ENCODE measurements around the gene WNT2B.

Gene WNT2B

DNA sequence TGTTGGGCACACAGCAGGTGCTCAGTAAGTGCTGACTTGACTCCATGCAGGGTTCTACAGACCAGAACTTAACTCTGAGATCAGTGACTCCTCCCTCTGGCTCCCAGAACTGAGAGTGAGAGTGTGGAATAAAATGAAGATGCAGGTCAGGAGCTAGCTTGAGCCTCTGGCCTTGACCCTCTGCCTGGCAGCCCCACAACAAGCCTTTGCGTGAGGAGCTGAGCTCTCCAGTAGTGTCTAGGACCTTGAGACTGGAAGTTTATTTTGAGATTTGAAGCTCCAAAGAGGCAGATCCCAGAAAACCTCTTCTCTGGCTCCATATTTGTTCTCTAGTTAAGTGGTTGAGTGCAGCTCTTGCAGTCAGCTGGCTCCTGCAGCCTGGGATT is 3.4 kb upstream of the WNT2B start:
- no peak for DNase-seq

DNA sequence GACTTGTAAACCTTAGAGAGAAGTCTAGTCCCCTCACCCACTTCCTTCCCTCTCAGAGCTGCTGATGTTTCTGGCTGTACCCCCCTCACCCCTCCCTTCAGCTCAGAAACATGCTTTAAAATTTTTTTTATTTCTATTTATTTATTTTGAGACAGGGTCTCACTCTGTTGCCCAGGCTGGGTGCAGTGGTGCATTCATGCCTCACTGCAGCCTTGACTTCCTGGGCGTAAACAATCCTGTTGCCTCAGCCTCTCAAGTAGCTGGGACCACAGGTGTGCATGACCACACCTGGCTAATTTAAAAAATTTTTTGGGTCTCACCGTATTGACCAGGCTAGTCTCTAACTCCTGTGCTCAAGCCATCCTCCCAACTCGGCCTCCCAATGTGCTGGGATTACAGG is 2.9 kb upstream of the WNT2B start:
- DNase-seq: no peak

DNA sequence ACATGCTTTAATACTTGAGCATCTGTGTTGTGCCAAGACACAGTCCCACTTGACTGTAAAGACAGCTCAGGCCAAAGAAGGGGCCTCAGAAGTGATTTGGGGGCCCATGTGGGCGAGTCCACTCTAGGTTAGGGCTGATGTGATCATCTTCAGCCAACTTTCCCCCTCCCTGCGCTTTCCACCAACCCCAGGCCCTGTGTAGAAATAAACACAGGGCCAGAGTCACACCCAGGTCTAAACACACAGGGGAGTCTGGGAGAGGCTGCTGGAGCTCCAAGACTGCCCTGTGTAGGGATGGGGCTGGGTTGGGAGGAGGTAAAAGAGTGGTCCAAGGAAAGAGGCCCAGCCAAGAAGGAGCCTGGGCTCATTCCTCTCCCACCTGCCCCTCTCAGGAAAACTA is 2.5 kb upstream of the WNT2B start:
- no peak for DNase-seq

- DNase-seq: no peak
Measured at GRCh38 chr1:112506731-112507130, 2.0 kb upstream of the WNT2B start.

GRCh38 chr1:112507336-112507735 is 1.4 kb upstream of the WNT2B start:
- no peak for DNase-seq

GRCh38 chr1:112507921-112508277 is 866 bp upstream of the WNT2B start:
- peak; percentile 2 for DNase-seq

GRCh38 chr1:112509005-112509659 is 367 bp downstream of the WNT2B start:
- no peak for DNase-seq

- DNase-seq: no peak
Measured at GRCh38 chr1:112509660-112510178, 954 bp downstream of the WNT2B start.

DNA sequence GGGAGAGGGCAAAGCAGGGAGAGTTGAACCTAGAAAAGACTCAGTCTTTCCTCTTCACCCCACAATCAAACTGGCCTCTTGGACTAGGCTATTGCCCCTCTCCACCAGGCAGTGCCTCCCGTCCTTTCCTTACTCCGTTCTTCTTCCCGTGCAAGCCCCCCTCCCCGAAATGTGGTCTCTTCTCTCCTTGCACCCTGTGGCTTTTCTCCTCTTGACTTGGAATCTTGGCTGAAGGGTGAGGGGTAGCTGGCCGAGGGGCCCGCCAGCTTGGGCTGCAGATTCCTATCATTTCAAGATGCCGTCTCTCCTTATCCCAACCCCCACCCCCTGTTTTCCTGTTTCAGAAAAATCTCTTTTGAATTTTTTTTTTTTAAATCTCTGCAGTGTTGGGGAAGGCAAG is 1.6 kb downstream of the WNT2B start:
- DNase-seq: no peak

GRCh38 chr1:112511897-112512296 is 3.1 kb downstream of the WNT2B start:
- no peak for DNase-seq

GRCh38 chr1:112513112-112513870 is 4.5 kb downstream of the WNT2B start:
- no peak for DNase-seq

DNA sequence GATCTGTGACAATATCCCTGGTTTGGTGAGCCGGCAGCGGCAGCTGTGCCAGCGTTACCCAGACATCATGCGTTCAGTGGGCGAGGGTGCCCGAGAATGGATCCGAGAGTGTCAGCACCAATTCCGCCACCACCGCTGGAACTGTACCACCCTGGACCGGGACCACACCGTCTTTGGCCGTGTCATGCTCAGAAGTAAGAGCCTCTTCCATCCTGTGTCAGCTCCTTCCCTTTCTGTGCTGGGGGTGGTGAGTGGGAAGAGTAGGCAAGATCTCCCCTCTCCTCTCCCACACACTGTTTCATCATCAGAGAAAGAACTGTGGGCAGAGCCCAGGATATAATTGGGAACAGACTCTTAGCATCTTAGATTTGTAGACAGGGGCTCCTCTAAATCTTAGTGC is 6.1 kb downstream of the WNT2B start:
- no peak for DNase-seq

DNA sequence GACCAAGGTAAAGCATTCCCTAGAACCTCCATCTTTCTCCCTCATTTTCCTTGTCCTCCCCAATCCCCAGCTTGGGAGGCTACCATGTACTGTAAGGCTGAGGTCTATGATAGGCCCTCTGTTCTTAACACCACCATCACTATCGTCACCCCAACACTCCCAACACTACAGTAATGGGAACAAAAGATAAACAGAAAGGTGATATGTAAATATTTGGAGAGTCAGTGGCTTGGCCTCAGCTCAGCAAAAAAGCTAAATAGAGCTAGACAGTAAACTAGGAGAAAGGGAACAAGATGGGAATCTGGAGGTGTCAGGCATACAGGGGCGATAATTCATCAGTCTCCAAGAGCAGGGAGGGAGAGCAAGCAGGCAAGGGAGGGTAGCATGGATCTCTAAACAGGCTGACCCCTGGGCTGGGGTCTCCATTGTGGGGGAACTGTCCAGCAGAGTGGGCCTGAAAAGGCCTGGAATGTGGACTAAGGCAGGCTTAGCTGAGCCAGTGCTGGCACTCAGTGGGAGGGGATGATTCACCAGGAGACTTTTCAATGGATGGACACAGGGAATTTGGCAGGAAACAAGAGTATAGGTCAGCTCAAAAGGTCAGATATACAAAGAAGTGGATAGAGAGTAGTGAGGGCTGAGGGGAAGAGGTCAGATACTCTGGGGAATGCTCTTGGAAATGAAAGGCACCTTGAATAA is 6.7 kb downstream of the WNT2B start:
- DNase-seq: no peak

DNA sequence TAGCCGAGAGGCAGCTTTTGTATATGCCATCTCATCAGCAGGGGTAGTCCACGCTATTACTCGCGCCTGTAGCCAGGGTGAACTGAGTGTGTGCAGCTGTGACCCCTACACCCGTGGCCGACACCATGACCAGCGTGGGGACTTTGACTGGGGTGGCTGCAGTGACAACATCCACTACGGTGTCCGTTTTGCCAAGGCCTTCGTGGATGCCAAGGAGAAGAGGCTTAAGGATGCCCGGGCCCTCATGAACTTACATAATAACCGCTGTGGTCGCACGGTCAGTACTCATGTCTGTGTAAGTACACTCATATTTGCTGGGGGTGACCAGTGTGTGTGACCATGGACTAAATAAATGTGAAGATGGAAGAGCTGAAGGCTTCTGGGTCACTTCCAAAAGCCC is 7.4 kb downstream of the WNT2B start:
- DNase-seq: no peak

GRCh38 chr1:112517231-112517630 is 8.5 kb downstream of the WNT2B start:
- no peak for DNase-seq

DNA sequence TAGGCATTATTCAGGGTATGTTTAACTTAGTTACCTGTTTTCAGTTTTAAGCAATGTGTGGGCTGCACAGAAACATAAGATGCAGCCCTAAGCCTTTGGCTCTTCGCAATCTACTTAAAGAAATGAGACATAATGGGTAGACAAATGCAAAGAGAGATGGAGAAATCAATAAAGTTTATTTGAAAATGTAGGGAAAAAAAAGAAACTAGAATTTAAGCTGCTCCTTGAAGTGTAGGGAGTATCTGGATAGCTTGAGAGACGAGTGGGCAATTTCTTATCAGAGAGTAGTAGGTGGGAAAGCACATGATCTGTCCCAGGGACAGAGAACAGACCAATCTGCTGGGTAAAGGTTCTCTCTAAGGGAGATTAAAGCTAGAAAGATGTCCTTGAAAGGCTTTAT is 8.9 kb downstream of the WNT2B start:
- no peak for DNase-seq

DNA sequence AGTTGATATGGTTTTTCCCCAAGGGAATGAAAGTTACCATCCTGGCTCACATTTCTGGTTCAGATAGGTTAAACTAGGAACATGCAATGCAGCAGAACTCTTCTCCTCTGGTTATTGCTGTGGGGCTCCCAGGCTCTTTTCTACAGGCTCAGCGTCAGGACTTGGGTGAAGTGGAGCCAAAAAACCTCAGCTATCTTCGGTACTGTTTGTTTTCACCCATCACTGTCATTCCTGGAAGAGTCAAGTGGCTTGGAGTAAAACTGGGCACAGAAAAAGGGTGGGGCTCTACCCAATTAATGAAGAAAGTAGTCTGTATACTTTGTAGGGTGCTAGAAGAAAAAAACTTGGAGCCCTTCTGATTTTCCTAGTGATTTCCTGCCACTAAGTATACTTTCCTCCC is 9.4 kb downstream of the WNT2B start:
- DNase-seq: no peak

- DNase-seq: no peak
Measured at GRCh38 chr1:112520166-112520565, 11.4 kb downstream of the WNT2B start.

- no peak for DNase-seq
Measured at GRCh38 chr1:112522621-112523020, 13.9 kb downstream of the WNT2B start.

DNA sequence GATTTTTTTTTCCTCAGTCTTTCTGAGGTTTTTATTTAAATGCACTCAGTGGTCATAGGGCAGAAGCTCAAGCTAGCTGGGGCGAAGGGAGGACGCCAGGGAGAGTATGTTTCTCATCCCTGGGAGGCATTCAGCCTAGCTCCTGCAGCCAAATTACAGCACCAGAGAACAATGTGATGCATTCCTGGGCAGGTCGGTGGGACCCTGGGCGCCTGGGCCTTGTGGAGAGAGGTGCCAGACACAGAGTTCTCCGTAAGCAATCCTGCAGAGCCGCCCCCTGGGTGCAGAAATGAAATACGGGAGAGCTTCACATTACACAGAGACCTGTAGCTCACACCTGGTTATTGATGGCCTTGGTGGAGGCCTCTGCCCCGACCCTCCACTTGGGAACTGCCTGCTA is 15.5 kb downstream of the WNT2B start:
- no peak for DNase-seq

- DNase-seq: no peak
Measured at GRCh38 chr1:112524986-112525385, 16.2 kb downstream of the WNT2B start.

DNA sequence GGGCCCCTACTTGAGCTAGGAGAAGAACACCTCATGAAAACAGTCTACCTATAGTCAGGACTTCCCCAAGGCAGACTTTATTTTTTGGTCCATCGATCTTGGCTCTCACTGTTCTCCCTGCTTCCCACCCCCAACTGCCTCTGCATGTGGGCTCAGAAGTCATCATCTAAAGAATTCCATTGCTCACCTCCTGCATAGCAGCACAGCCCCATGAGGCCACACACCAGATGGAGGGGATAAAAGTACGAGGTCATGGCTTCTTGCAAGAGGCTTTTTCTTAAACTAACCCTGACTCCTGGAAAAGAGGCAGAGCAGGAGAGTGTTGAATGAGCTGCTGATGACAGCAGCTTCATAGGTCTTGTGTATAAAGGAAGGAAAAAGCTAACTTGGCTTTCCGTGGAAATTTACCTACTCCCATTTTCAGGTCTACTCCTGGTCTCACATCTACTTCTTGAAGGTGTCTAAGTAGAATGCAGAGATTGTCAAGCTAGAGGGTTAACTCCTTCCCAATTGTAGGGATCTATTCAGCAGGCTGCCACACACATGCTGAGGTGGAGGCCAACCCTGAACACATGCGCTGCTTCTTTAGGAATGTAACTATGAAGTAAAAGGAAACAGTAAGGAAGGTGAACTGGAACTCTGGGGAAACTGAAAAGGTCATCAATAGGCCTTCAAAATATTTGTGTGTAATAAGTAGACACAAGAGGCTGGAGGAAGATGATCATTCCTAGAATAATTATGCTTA is 18.7 kb downstream of the WNT2B start:
- no peak for DNase-seq

GRCh38 chr1:112528076-112528475 is 19.3 kb downstream of the WNT2B start:
- DNase-seq: no peak

All from NCI-H2171 (cell line).